Measurements from ENCODE around the gene GXYLT2.

- TF ChIP-seq, protein P1, sequence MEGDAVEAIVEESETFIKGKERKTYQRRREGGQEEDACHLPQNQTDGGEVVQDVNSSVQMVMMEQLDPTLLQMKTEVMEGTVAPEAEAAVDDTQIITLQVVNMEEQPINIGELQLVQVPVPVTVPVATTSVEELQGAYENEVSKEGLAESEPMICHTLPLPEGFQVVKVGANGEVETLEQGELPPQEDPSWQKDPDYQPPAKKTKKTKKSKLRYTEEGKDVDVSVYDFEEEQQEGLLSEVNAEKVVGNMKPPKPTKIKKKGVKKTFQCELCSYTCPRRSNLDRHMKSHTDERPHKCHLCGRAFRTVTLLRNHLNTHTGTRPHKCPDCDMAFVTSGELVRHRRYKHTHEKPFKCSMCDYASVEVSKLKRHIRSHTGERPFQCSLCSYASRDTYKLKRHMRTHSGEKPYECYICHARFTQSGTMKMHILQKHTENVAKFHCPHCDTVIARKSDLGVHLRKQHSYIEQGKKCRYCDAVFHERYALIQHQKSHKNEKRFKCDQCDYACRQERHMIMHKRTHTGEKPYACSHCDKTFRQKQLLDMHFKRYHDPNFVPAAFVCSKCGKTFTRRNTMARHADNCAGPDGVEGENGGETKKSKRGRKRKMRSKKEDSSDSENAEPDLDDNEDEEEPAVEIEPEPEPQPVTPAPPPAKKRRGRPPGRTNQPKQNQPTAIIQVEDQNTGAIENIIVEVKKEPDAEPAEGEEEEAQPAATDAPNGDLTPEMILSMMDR (IDR thresholded peaks at IDR 0.05) = no peak
- TF ChIP-seq EZH2 (IDR thresholded peaks at IDR 0.05; ENCODE audit: borderline replicate concordance, insufficient read depth, low read depth, low read length, poor library complexity, severe bottlenecking) = no peak
These were observed 74.5 kb downstream of the GXYLT2 start for GRCh38 chr3:72962317-72962716.

Data from B cell (primary cell).